ENCODE measurements around the gene WIPF2.
"Not testable (repeated sequence)": the region's sequence is repeated elsewhere in the genome, so short reads cannot be mapped to it uniquely, and the experiment has no call there.

The WIPF2 gene

DNA sequence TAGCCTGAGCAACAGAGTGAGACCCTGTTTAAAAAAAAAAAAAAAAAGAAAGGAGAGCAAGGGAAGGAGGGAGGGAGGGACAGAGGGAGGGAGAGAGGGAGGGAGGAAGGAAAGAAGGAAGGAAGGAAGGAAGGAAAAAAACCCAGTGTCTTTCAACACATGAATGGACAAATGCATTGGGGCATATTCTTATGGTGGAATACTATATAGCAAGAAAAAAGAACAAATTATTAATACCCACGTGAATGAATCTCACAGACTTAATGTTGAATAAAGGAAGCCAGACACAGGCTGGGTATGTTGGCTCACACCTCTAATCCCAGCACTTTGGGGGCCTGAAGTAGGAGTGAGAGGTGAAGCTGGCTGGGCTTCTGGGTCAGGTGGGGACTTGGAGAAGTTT lies 21.6 kb upstream of the WIPF2 start:
- Histone ChIP-seq H2BK120ac (ENCODE audit: low read depth, low read length) (no peak overlapping the region), H3K4ac (ENCODE audit: low read depth, low read length) (no peak overlapping the region), H3K9ac (ENCODE audit: low read length) (no peak overlapping the region), H3K56ac (ENCODE audit: low read length) (no peak overlapping the region), H3K36me3 (ENCODE audit: control insufficient read depth, insufficient read depth, low read length) (no peaks in the 10 kb centered on the region), H3K4me1 (ENCODE audit: control insufficient read depth, low read depth, low read length) (no peaks in the 10 kb centered on the region), H4K5ac (ENCODE audit: low read length) (no peak overlapping the region), H3K23ac (ENCODE audit: low read length) (no peak overlapping the region), H2BK5ac (ENCODE audit: low read length) (no peak overlapping the region), H3K27me3 (ENCODE audit: insufficient read depth, low read length, poor library complexity) (no peaks in the 10 kb centered on the region), H2AK5ac (ENCODE audit: low read length) (no peak overlapping the region), H3K18ac (ENCODE audit: low read length) (no peak overlapping the region), H3K79me1 (ENCODE audit: low read length) (no peaks in the 10 kb centered on the region), H2BK15ac (replicated peaks; ENCODE audit: low read depth) (no peak overlapping the region), H4K8ac (ENCODE audit: low read depth, low read length) (no peak overlapping the region), H3K4me2 (ENCODE audit: low read length) (no peak overlapping the region), H3K79me2 (ENCODE audit: control insufficient read depth, insufficient read depth, low read length) (no peaks in the 10 kb centered on the region), H3K27ac (ENCODE audit: low read depth, low read length) (no peak overlapping the region), H3K4me3 (ENCODE audit: low read length) (no peak overlapping the region)
- whole genome bisulfite sequencing (ENCODE audit: extremely low coverage, insufficient coverage, low lambda C conversion rate): no CpG with 5 or more reads among the region's 1 CpG
- no peak for DNase-seq

GRCh38 chr17:40197965-40198456 lies 21.1 kb upstream of the WIPF2 start:
- not testable (repeated sequence) for H3K79me2 ChIP-seq (ENCODE audit: control insufficient read depth, insufficient read depth, low read length); H3K18ac ChIP-seq (ENCODE audit: low read length); H3K4me1 ChIP-seq (ENCODE audit: control insufficient read depth, low read depth, low read length); H4K8ac ChIP-seq (ENCODE audit: low read depth, low read length); H3K79me1 ChIP-seq (ENCODE audit: low read length); H2BK5ac ChIP-seq (ENCODE audit: low read length); H3K4me3 ChIP-seq (ENCODE audit: low read length); H2BK15ac ChIP-seq (replicated peaks; ENCODE audit: low read depth); H3K27me3 ChIP-seq (ENCODE audit: insufficient read depth, low read length, poor library complexity); H2BK120ac ChIP-seq (ENCODE audit: low read depth, low read length); H4K5ac ChIP-seq (ENCODE audit: low read length); H3K56ac ChIP-seq (ENCODE audit: low read length); H3K4me2 ChIP-seq (ENCODE audit: low read length); H3K36me3 ChIP-seq (ENCODE audit: control insufficient read depth, insufficient read depth, low read length); H2AK5ac ChIP-seq (ENCODE audit: low read length); H3K4ac ChIP-seq (ENCODE audit: low read depth, low read length); DNase-seq; H3K9ac ChIP-seq (ENCODE audit: low read length); H3K27ac ChIP-seq (ENCODE audit: low read depth, low read length); H3K23ac ChIP-seq (ENCODE audit: low read length)
- WGBS (ENCODE audit: extremely low coverage, insufficient coverage, low lambda C conversion rate): no CpG with 5 or more reads among the region's 8 CpGs

- H3K4me3 ChIP-seq (ENCODE audit: low read length): no peak overlapping the region
- H3K18ac ChIP-seq (ENCODE audit: low read length): no peak overlapping the region
These were observed 20.5 kb upstream of the WIPF2 start for GRCh38 chr17:40198576-40198975.

GRCh38 chr17:40203131-40203530 lies 16.0 kb upstream of the WIPF2 start:
- no CpG with 5 or more reads among the region's 4 CpGs for WGBS (ENCODE audit: extremely low coverage, insufficient coverage, low lambda C conversion rate)
- H3K27me3 ChIP-seq (ENCODE audit: insufficient read depth, low read length, poor library complexity): no peaks in the 10 kb centered on the region

More at GRCh38 chr17:40198576-40198975, 20.5 kb upstream of the WIPF2 start:
- Histone ChIP-seq H3K79me1 (ENCODE audit: low read length) (no peaks in the 10 kb centered on the region), H3K9ac (ENCODE audit: low read length) (no peak overlapping the region), H2BK15ac (replicated peaks; ENCODE audit: low read depth) (no peak overlapping the region), H3K79me2 (ENCODE audit: control insufficient read depth, insufficient read depth, low read length) (no peaks in the 10 kb centered on the region), H3K36me3 (ENCODE audit: control insufficient read depth, insufficient read depth, low read length) (no peaks in the 10 kb centered on the region), H3K23ac (ENCODE audit: low read length) (no peak overlapping the region), H3K4ac (ENCODE audit: low read depth, low read length) (no peak overlapping the region), H4K8ac (ENCODE audit: low read depth, low read length) (no peak overlapping the region), H3K56ac (ENCODE audit: low read length) (no peak overlapping the region), H3K27me3 (ENCODE audit: insufficient read depth, low read length, poor library complexity) (no peaks in the 10 kb centered on the region), H2BK5ac (ENCODE audit: low read length) (no peak overlapping the region), H3K27ac (ENCODE audit: low read depth, low read length) (no peak overlapping the region), H3K4me1 (ENCODE audit: control insufficient read depth, low read depth, low read length) (no peaks in the 10 kb centered on the region), H2BK120ac (ENCODE audit: low read depth, low read length) (no peak overlapping the region), H2AK5ac (ENCODE audit: low read length) (no peak overlapping the region), H3K4me2 (ENCODE audit: low read length) (no peak overlapping the region), H4K5ac (ENCODE audit: low read length) (no peak overlapping the region)
- no peak for DNase-seq
- WGBS (ENCODE audit: extremely low coverage, insufficient coverage, low lambda C conversion rate): no CpG with 5 or more reads among the region's 5 CpGs

GRCh38 chr17:40206193-40206592 lies 12.9 kb upstream of the WIPF2 start:
- not testable (repeated sequence) for H3K56ac ChIP-seq (ENCODE audit: low read length); H3K4me1 ChIP-seq (ENCODE audit: control insufficient read depth, low read depth, low read length); DNase-seq; H3K79me1 ChIP-seq (ENCODE audit: low read length); H3K18ac ChIP-seq (ENCODE audit: low read length); H2BK5ac ChIP-seq (ENCODE audit: low read length); H4K8ac ChIP-seq (ENCODE audit: low read depth, low read length); H2AK5ac ChIP-seq (ENCODE audit: low read length); H3K4me2 ChIP-seq (ENCODE audit: low read length); H3K23ac ChIP-seq (ENCODE audit: low read length); H4K5ac ChIP-seq (ENCODE audit: low read length); H3K4ac ChIP-seq (ENCODE audit: low read depth, low read length); H3K79me2 ChIP-seq (ENCODE audit: control insufficient read depth, insufficient read depth, low read length); H2BK120ac ChIP-seq (ENCODE audit: low read depth, low read length); H3K36me3 ChIP-seq (ENCODE audit: control insufficient read depth, insufficient read depth, low read length); H3K27me3 ChIP-seq (ENCODE audit: insufficient read depth, low read length, poor library complexity); H3K4me3 ChIP-seq (ENCODE audit: low read length); H2BK15ac ChIP-seq (replicated peaks; ENCODE audit: low read depth); H3K27ac ChIP-seq (ENCODE audit: low read depth, low read length); H3K9ac ChIP-seq (ENCODE audit: low read length)
- WGBS (ENCODE audit: extremely low coverage, insufficient coverage, low lambda C conversion rate): no CpG with 5 or more reads among the region's 8 CpGs

More at GRCh38 chr17:40203131-40203530, 16.0 kb upstream of the WIPF2 start:
- Histone ChIP-seq H3K4me2 (ENCODE audit: low read length) (no peak overlapping the region), H2BK15ac (replicated peaks; ENCODE audit: low read depth) (no peak overlapping the region), H3K79me1 (ENCODE audit: low read length) (no peaks in the 10 kb centered on the region), H3K56ac (ENCODE audit: low read length) (no peak overlapping the region), H3K9ac (ENCODE audit: low read length) (no peak overlapping the region), H2AK5ac (ENCODE audit: low read length) (no peak overlapping the region), H3K18ac (ENCODE audit: low read length) (no peak overlapping the region), H2BK5ac (ENCODE audit: low read length) (no peak overlapping the region), H3K36me3 (ENCODE audit: control insufficient read depth, insufficient read depth, low read length) (no peaks in the 10 kb centered on the region), H2BK120ac (ENCODE audit: low read depth, low read length) (no peak overlapping the region), H3K4me3 (ENCODE audit: low read length) (no peak overlapping the region), H4K5ac (ENCODE audit: low read length) (no peak overlapping the region), H3K4me1 (ENCODE audit: control insufficient read depth, low read depth, low read length) (no peaks in the 10 kb centered on the region), H3K27ac (ENCODE audit: low read depth, low read length) (no peak overlapping the region), H3K23ac (ENCODE audit: low read length) (no peak overlapping the region), H3K4ac (ENCODE audit: low read depth, low read length) (no peak overlapping the region), H4K8ac (ENCODE audit: low read depth, low read length) (no peak overlapping the region), H3K79me2 (ENCODE audit: control insufficient read depth, insufficient read depth, low read length) (no peaks in the 10 kb centered on the region)
- no peak for DNase-seq

DNA sequence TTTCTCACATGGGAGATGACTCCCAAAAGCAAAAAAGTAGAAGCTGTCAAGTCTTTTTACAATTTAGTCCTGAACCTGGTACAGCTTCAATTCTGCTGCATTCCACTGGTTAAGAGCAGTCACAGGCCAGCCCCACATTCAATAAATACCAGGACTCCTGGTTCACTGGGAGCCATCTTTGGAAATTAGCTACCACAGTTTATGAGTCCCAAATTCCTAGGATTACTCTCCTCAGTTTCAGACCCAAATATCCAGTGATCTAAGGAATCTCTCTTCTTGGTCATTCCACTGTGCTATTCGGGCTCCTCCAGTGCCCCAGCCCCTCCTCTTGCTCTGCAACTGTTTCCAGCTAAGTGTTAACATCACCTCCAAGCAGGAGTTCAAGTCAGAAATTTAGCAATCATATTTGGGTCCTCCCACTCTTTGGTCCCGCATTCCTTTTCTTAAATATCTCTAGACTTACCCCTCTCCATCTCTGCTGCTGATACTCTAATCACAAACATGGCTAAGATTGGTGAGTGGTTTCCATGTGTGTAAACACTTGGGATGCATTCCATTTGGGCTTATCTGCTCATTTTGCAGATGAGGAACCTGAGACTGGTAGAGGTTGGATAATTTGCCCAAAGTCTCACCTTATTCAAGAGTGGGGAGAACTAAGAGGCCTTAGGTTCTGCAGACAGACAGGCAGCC lies 9.6 kb upstream of the WIPF2 start:
- Histone ChIP-seq H2BK15ac (replicated peaks; ENCODE audit: low read depth) (no peak overlapping the region), H3K9ac (ENCODE audit: low read length) (no peak overlapping the region), H3K27ac (ENCODE audit: low read depth, low read length) (no peak overlapping the region), H3K18ac (ENCODE audit: low read length) (no peak overlapping the region), H3K4me3 (ENCODE audit: low read length) (no peak overlapping the region), H3K79me1 (ENCODE audit: low read length) (no peaks in the 10 kb centered on the region), H3K4me1 (ENCODE audit: control insufficient read depth, low read depth, low read length) (no peaks in the 10 kb centered on the region), H3K4ac (ENCODE audit: low read depth, low read length) (no peak overlapping the region), H4K5ac (ENCODE audit: low read length) (no peak overlapping the region), H4K8ac (ENCODE audit: low read depth, low read length) (no peak overlapping the region), H3K56ac (ENCODE audit: low read length) (no peak overlapping the region), H2BK120ac (ENCODE audit: low read depth, low read length) (no peak overlapping the region), H3K36me3 (ENCODE audit: control insufficient read depth, insufficient read depth, low read length) (no peaks in the 10 kb centered on the region), H2AK5ac (ENCODE audit: low read length) (no peak overlapping the region), H3K79me2 (ENCODE audit: control insufficient read depth, insufficient read depth, low read length) (no peaks in the 10 kb centered on the region), H3K23ac (ENCODE audit: low read length) (no peak overlapping the region), H2BK5ac (ENCODE audit: low read length) (no peak overlapping the region), H3K4me2 (ENCODE audit: low read length) (no peak overlapping the region), H3K27me3 (ENCODE audit: insufficient read depth, low read length, poor library complexity) (no peaks in the 10 kb centered on the region)
- DNase-seq: no peak
- WGBS (ENCODE audit: extremely low coverage, insufficient coverage, low lambda C conversion rate): no CpG with 5 or more reads among the region's 2 CpGs

Measured in mesendoderm (in vitro differentiated cells).